Mononuclear cell (primary cell): ENCODE data around the gene RIMKLB. TPM values are rescaled to one million over a fixed set of nuclear protein-coding genes. Genes with fewer than 3 reads are reported as not detected.

Source experiments
- H3K27me3 ChIP-seq: 2 replicates; pipeline ENCODE4 v1.6.0; 2011; ENCODE audit warnings: low read length, control low read depth; ENCODE audit not compliant: insufficient read depth
- H3K4me1 ChIP-seq: 2 replicates; pipeline ENCODE4 v1.5.1; 2011; ENCODE audit warnings: mild to moderate bottlenecking, low read length, control low read depth; ENCODE audit not compliant: insufficient read depth
- H3K4me3 ChIP-seq: 2 replicates; pipeline ENCODE4 v1.5.1; 2011; ENCODE audit warnings: mild to moderate bottlenecking, low read length, moderate library complexity
- H3K9me3 ChIP-seq: 2 replicates; pipeline ENCODE4 v1.5.1; 2011; ENCODE audit warnings: low read depth, mild to moderate bottlenecking, control low read depth, low read length
- total RNA-seq: library from RNA; depleted of rRNA; stranded (reverse); fragments of >200 nt; gene quantifications from one replicate; pipeline ENCODE4 v1.2.3, GENCODE V29; 2012

Gene RIMKLB
- total RNA-seq: 8.3 TPM

- Histone ChIP-seq H3K9me3 (no peaks in the 10 kb centered on the region), H3K4me3 (peak within 1 kb of the TSS; percentile 73), H3K4me1 (peaks cover 22% of the 10 kb centered on the region)
These were observed at the start of gene RIMKLB for GRCh38 chr12:8697476-8698131. RIMKLB (plus strand) TSS chr12:8697991; CDS start chr12:8713867, 15,876 bp downstream.

DNA sequence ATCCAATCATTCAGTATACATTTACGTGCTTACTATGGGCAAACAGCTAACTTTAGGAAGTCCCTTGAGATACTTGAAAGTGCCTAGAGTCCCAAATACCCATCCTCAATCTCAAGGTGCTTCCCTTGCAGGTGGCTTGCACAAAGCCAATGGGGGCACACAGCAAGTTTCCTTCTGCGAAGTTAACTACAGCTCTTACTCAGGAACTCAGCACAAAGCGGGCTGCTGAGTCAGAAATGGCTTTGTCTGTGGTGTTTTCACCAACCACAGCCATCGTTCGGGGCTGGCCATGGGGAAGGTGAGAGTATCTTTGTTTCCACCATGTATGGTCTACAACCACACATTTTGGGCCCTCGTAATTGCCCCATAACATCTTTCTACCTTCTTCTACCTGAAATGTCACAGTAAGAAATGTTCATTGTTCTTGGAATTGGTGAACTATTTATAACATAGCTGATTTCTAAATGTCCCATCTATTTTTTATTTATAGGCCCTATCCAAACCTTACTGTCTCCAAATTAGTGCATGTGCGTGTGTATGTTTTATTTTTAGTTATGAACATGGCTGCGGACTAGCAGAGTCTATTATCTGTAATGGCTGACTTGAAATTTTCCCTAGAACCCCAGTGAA is 49.1 kb upstream of the RIMKLB start:
- peaks cover 16% of the 10 kb centered on the region for H3K4me1 ChIP-seq
- H3K4me3 ChIP-seq: no peak overlapping the region
- H3K9me3 ChIP-seq: no peaks in the 10 kb centered on the region
- no peaks in the 10 kb centered on the region for H3K27me3 ChIP-seq

More at GRCh38 chr12:8697476-8698131, at the start of gene RIMKLB:
- H3K27me3 ChIP-seq: no peaks in the 10 kb centered on the region

- Histone ChIP-seq H3K4me3 (no peak overlapping the region), H3K9me3 (no peaks in the 10 kb centered on the region), H3K27me3 (no peaks in the 10 kb centered on the region), H3K4me1 (no peaks in the 10 kb centered on the region)
These were observed 42.4 kb upstream of the RIMKLB start for GRCh38 chr12:8655421-8655820.

DNA sequence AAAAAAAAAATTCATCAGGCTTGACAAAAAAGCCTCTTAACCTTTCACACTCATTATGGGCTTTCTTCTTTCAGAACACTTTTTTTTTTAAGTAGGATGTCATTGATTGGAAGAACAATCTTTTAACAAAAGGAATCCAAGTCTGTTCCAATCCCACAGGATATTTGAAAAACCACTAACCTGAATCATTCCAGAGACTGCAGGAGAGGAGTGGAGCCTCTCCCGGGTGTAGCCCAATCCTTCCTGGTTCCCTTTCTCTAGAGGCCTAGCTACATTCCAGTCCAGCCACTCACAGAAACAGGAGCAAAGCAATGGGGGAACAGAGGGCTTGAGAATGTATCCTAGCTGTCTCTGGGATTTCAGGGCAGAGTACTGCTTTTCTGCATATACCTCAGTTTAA is 39.4 kb upstream of the RIMKLB start:
- Histone ChIP-seq H3K27me3 (no peaks in the 10 kb centered on the region), H3K9me3 (no peaks in the 10 kb centered on the region), H3K4me1 (no peaks in the 10 kb centered on the region), H3K4me3 (no peak overlapping the region)

- Histone ChIP-seq H3K9me3 (no peaks in the 10 kb centered on the region), H3K27me3 (peaks cover 3% of the 10 kb centered on the region), H3K4me3 (no peak overlapping the region), H3K4me1 (no peaks in the 10 kb centered on the region)
These were observed 36.8 kb upstream of the RIMKLB start for GRCh38 chr12:8661016-8661415.

- no peaks in the 10 kb centered on the region for H3K9me3 ChIP-seq
- no peaks in the 10 kb centered on the region for H3K4me1 ChIP-seq
- peaks cover 3% of the 10 kb centered on the region for H3K27me3 ChIP-seq
- H3K4me3 ChIP-seq: no peak overlapping the region
These were observed 36.0 kb upstream of the RIMKLB start for GRCh38 chr12:8661751-8662150.

DNA sequence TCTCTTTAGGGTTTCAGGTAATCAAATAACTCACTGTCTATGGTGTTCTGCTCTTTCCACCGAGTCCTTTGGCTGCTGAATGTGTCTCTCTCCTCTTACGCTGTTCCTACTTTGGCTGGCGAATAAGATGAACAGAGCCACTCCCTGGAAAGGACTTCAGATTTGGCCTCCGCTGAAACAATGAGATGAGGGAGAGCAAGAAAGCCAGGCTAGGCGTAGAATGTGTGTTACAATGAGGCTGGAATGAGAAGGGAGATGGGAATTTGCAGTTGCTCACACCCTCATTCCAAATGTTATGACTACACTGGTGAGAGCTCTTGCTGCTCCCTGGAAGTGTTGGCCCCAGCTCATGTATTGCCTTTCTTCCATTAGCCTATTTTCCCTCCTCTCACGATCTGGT is 35.2 kb upstream of the RIMKLB start, which contains the start of gene MFAP5:
TSS of gene MFAP5 (minus strand) at position 234 of the 400 bp plus-strand sequence. CDS start 722 bp downstream, outside the sequence.
- Histone ChIP-seq H3K4me3 (no peak within 1 kb of the TSS), H3K27me3 (peaks cover 3% of the 10 kb centered on the region), H3K9me3 (no peaks in the 10 kb centered on the region), H3K4me1 (peaks cover 8% of the 10 kb centered on the region)

GRCh38 chr12:8664228-8664913 is 33.4 kb upstream of the RIMKLB start:
- Histone ChIP-seq H3K9me3 (no peaks in the 10 kb centered on the region), H3K4me3 (no peak overlapping the region), H3K4me1 (peaks cover 25% of the 10 kb centered on the region), H3K27me3 (peaks cover 3% of the 10 kb centered on the region)

GRCh38 chr12:8665759-8666158 is 32.0 kb upstream of the RIMKLB start:
- Histone ChIP-seq H3K4me1 (peaks cover 25% of the 10 kb centered on the region), H3K9me3 (no peaks in the 10 kb centered on the region), H3K27me3 (peaks cover 3% of the 10 kb centered on the region), H3K4me3 (no peak overlapping the region)

GRCh38 chr12:8667270-8667669 is 30.5 kb upstream of the RIMKLB start:
- Histone ChIP-seq H3K4me3 (no peak overlapping the region), H3K27me3 (peaks cover 3% of the 10 kb centered on the region), H3K4me1 (peaks cover 25% of the 10 kb centered on the region), H3K9me3 (no peaks in the 10 kb centered on the region)

- no peak overlapping the region for H3K4me3 ChIP-seq
- H3K27me3 ChIP-seq: peaks cover 3% of the 10 kb centered on the region
- peaks cover 25% of the 10 kb centered on the region for H3K4me1 ChIP-seq
- no peaks in the 10 kb centered on the region for H3K9me3 ChIP-seq
These were observed 29.4 kb upstream of the RIMKLB start for GRCh38 chr12:8668441-8668840.

GRCh38 chr12:8672381-8672780 is 25.4 kb upstream of the RIMKLB start:
- no peaks in the 10 kb centered on the region for H3K9me3 ChIP-seq
- peaks cover 19% of the 10 kb centered on the region for H3K4me1 ChIP-seq
- no peak overlapping the region for H3K4me3 ChIP-seq
- no peaks in the 10 kb centered on the region for H3K27me3 ChIP-seq

- no peaks in the 10 kb centered on the region for H3K4me1 ChIP-seq
- H3K9me3 ChIP-seq: no peaks in the 10 kb centered on the region
These were observed 22.2 kb upstream of the RIMKLB start for GRCh38 chr12:8675591-8676036.

DNA sequence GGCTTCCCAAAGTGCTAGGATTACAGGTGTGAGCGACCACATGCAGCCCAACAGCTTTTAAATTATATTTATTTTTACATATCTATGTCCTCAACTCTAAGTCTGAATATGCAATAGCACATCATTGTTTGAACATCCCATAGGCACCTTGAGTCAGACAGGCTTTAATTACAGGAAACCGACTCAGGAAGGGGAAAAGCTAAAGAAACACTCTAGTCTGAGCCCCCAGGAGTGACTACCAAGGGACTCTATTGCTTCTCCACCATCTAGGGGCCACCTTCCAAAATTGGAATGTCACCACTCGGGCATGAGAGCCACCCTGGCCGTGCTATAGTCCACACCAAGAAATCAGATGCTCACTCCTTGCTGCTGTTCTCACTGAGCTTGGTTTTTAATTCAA is 21.1 kb upstream of the RIMKLB start:
- Histone ChIP-seq H3K4me1 (no peaks in the 10 kb centered on the region), H3K4me3 (no peak overlapping the region), H3K27me3 (no peaks in the 10 kb centered on the region), H3K9me3 (no peaks in the 10 kb centered on the region)

More at GRCh38 chr12:8675591-8676036, 22.2 kb upstream of the RIMKLB start:
- no peaks in the 10 kb centered on the region for H3K27me3 ChIP-seq
- H3K4me3 ChIP-seq: no peak overlapping the region

GRCh38 chr12:8677362-8677761 is 20.4 kb upstream of the RIMKLB start:
- no peaks in the 10 kb centered on the region for H3K27me3 ChIP-seq
- H3K4me3 ChIP-seq: no peak overlapping the region
- H3K9me3 ChIP-seq: no peaks in the 10 kb centered on the region
- H3K4me1 ChIP-seq: no peaks in the 10 kb centered on the region
